NCI-H69 (cell line): Measurements from ENCODE around the gene NUMB.
"Not testable (repeated sequence)": the region's sequence is repeated elsewhere in the genome, so short reads cannot be mapped to it uniquely, and the experiment has no call there.

Experiments
- DNase-seq: peaks from one replicate; lab custom pipeline; 2025; lab: John Stamatoyannopoulos, UW

Gene NUMB

GRCh38 chr14:73359445-73359844 lies 98.9 kb downstream of the NUMB start:
- no peak for DNase-seq

GRCh38 chr14:73358187-73358586 lies 100.2 kb downstream of the NUMB start:
- no peak for DNase-seq

- DNase-seq: not testable (repeated sequence)
These were observed 109.3 kb downstream of the NUMB start for GRCh38 chr14:73349091-73349490.

- DNase-seq: peak; percentile 67
These were observed 114.0 kb downstream of the NUMB start for GRCh38 chr14:73344319-73344718.

- no peak for DNase-seq
These were observed 115.7 kb downstream of the NUMB start for GRCh38 chr14:73342670-73343069.

- peak; percentile 59 for DNase-seq
These were observed 118.3 kb downstream of the NUMB start for GRCh38 chr14:73339846-73340595.

- no peak for DNase-seq
These were observed 119.1 kb downstream of the NUMB start for GRCh38 chr14:73339206-73339605.

- DNase-seq: no peak
These were observed 119.8 kb downstream of the NUMB start for GRCh38 chr14:73338551-73338950.

- DNase-seq: no peak
These were observed 125.3 kb downstream of the NUMB start for GRCh38 chr14:73333031-73333430.

GRCh38 chr14:73325630-73326299 lies 132.6 kb downstream of the NUMB start:
- no peak for DNase-seq

- DNase-seq: no peak
These were observed 133.3 kb downstream of the NUMB start for GRCh38 chr14:73325063-73325462.

GRCh38 chr14:73324533-73324932 lies 133.8 kb downstream of the NUMB start:
- DNase-seq: peak; percentile 26

- no peak for DNase-seq
These were observed 134.4 kb downstream of the NUMB start for GRCh38 chr14:73323896-73324399.

GRCh38 chr14:73313151-73313550 lies 145.2 kb downstream of the NUMB start:
- DNase-seq: no peak

- no peak for DNase-seq
These were observed 145.7 kb downstream of the NUMB start for GRCh38 chr14:73312687-73313086.

GRCh38 chr14:73311708-73312030 lies 146.7 kb downstream of the NUMB start:
- no peak for DNase-seq

GRCh38 chr14:73309207-73309606 lies 149.1 kb downstream of the NUMB start:
- DNase-seq: not testable (repeated sequence)

GRCh38 chr14:73307261-73307660 lies 151.1 kb downstream of the NUMB start:
- no peak for DNase-seq

GRCh38 chr14:73305499-73305898 lies 152.8 kb downstream of the NUMB start:
- DNase-seq: no peak

- DNase-seq: peak; percentile 74
These were observed 163.0 kb downstream of the NUMB start for GRCh38 chr14:73295198-73295796.

- DNase-seq: no peak
These were observed 164.3 kb downstream of the NUMB start for GRCh38 chr14:73293782-73294781.

GRCh38 chr14:73290279-73290678 lies 168.1 kb downstream of the NUMB start:
- no peak for DNase-seq
